Suprapubic skin (tissue), 4 donors: ENCODE results near the gene LARP1. TPM values are rescaled to one million over a fixed set of nuclear protein-coding genes. Genes with fewer than 3 reads are reported as not detected.

Experiments
- DNase-seq, 2 donors: peaks; one replicate each; pipeline ENCODE4 v3.0.0-alpha.2; 2019; ENCODE audit warnings: low spot score in 2 of 2
- H3K27ac ChIP-seq: fragments of 200-600 bp; sonication (generic); one replicate; pipeline ENCODE4 v1.5.1; 2019
- H3K27me3 ChIP-seq: fragments of 200-600 bp; sonication (generic); one replicate; pipeline ENCODE4 v1.5.1; 2019
- H3K36me3 ChIP-seq: fragments of 200-600 bp; sonication (generic); one replicate; pipeline ENCODE4 v1.5.1; 2019
- H3K4me1 ChIP-seq: fragments of 200-600 bp; sonication (generic); one replicate; pipeline ENCODE4 v1.5.1; 2019
- H3K4me3 ChIP-seq: fragments of 200-600 bp; sonication (generic); one replicate; pipeline ENCODE4 v1.5.1; 2019; ENCODE audit warnings: mild to moderate bottlenecking
- H3K9me3 ChIP-seq: fragments of 200-600 bp; sonication (generic); one replicate; pipeline ENCODE4 v1.5.1; 2019
- CTCF ChIP-seq, 2 donors: fragments of 200-600 bp in 1 of 2; fragments of 450-650 bp in 1 of 2; sonication (generic) in 1 of 2; IDR thresholded peaks; one replicate each; pipeline ENCODE4 v1.5.1; 2016 to 2019; ENCODE audit warnings: antibody characterized with exemption in 2 of 2, mild to moderate bottlenecking in 1 of 2, moderate library complexity in 1 of 2
- EP300 ChIP-seq: sonication (generic); formaldehyde crosslinking; IDR thresholded peaks from one replicate; pipeline ENCODE4 v1.6.1; 2017; ENCODE audit warnings: antibody characterized with exemption
- POLR2A ChIP-seq, 2 donors: fragments of 450-650 bp; IDR thresholded peaks; one replicate each; pipeline ENCODE4 v1.6.1; 2017; ENCODE audit warnings: antibody characterized with exemption in 2 of 2, mild to moderate bottlenecking in 2 of 2, moderate library complexity in 2 of 2
- POLR2AphosphoS5 ChIP-seq, 3 donors: sonication (generic); formaldehyde crosslinking; IDR thresholded peaks; one replicate each; pipeline ENCODE4 v1.6.1; 2017; ENCODE audit warnings: antibody characterized with exemption in 3 of 3
- WGBS: methylation state at CpG from one replicate; pipeline ENCODE4 v1.1.5; 2018; 5-methylcytosine and 5-hydroxymethylcytosine counted together
- total RNA-seq, 4 donors: library from RNA; depleted of rRNA; stranded (reverse); fragments of >200 nt; gene quantifications; one replicate each; pipeline ENCODE4 v1.1.0, GENCODE V29; 2016

Gene LARP1
- total RNA-seq, 4 donors from 2014 or later: 98.5 to 127 (median 110) TPM

GRCh38 chr5:154786414-154786813 lies 31.2 kb downstream of the LARP1 start:
- TF ChIP-seq POLR2AphosphoS5 (IDR thresholded peaks at IDR 0.05) (no peak), EP300 (no peak), CTCF (IDR thresholded peaks at IDR 0.05) (no peak), POLR2A (IDR thresholded peaks at IDR 0.05) (no peak)
- DNase-seq: no peak
- H3K4me3 ChIP-seq: no peak overlapping the region
- 56% methylated on average over 2 of the region's 2 CpGs for WGBS
- peaks cover 9% of the 10 kb centered on the region for H3K36me3 ChIP-seq
- peaks cover 54% of the 10 kb centered on the region for H3K4me1 ChIP-seq
- H3K9me3 ChIP-seq: no peaks in the 10 kb centered on the region
- no peaks in the 10 kb centered on the region for H3K27me3 ChIP-seq
- no peak overlapping the region for H3K27ac ChIP-seq

- Histone ChIP-seq H3K4me3 (no peak overlapping the region), H3K27ac (peak overlapping the region; percentile 14), H3K4me1 (peaks cover 42% of the 10 kb centered on the region), H3K36me3 (peaks cover 27% of the 10 kb centered on the region), H3K9me3 (no peaks in the 10 kb centered on the region), H3K27me3 (no peaks in the 10 kb centered on the region)
- no peak for DNase-seq
- TF ChIP-seq CTCF (IDR thresholded peaks at IDR 0.05) (no peak), POLR2AphosphoS5 (IDR thresholded peaks at IDR 0.05) (no peak), POLR2A (IDR thresholded peaks at IDR 0.05) (no peak), EP300 (no peak)
- 69% methylated on average over 5 of the region's 5 CpGs for WGBS
Measured at GRCh38 chr5:154788212-154788611, 33.0 kb downstream of the LARP1 start.

- WGBS: 83% methylated on average over 3 of the region's 3 CpGs
- Histone ChIP-seq H3K27me3 (no peaks in the 10 kb centered on the region), H3K36me3 (peaks cover 54% of the 10 kb centered on the region), H3K4me1 (peaks cover 19% of the 10 kb centered on the region), H3K27ac (no peak overlapping the region), H3K4me3 (no peak overlapping the region), H3K9me3 (no peaks in the 10 kb centered on the region)
- DNase-seq: no peak
- no peak for TF ChIP-seq CTCF (IDR thresholded peaks at IDR 0.05)
- TF ChIP-seq POLR2AphosphoS5 (IDR thresholded peaks at IDR 0.05): no peak
- TF ChIP-seq POLR2A (IDR thresholded peaks at IDR 0.05): no peak
- TF ChIP-seq EP300: no peak
Measured at GRCh38 chr5:154791535-154791934, 36.4 kb downstream of the LARP1 start.

GRCh38 chr5:154793599-154794524 lies 38.7 kb downstream of the LARP1 start:
- no peaks in the 10 kb centered on the region for H3K9me3 ChIP-seq
- TF ChIP-seq POLR2AphosphoS5 (IDR thresholded peaks at IDR 0.05) (no peak), CTCF (IDR thresholded peaks at IDR 0.05) (no peak), POLR2A (IDR thresholded peaks at IDR 0.05) (no peak), EP300 (no peak)
- 91% methylated on average over 27 of the region's 32 CpGs for WGBS
- no peak overlapping the region for H3K27ac ChIP-seq
- H3K36me3 ChIP-seq: peaks cover 68% of the 10 kb centered on the region
- no peaks in the 10 kb centered on the region for H3K4me1 ChIP-seq
- H3K4me3 ChIP-seq: no peak overlapping the region
- no peaks in the 10 kb centered on the region for H3K27me3 ChIP-seq
- DNase-seq: no peak

GRCh38 chr5:154794525-154795234 lies 39.5 kb downstream of the LARP1 start:
- no peaks in the 10 kb centered on the region for H3K27me3 ChIP-seq

More at GRCh38 chr5:154794525-154795234, 39.5 kb downstream of the LARP1 start:
- 79% methylated on average over 7 of the region's 7 CpGs for WGBS
- H3K36me3 ChIP-seq: peaks cover 77% of the 10 kb centered on the region
- no peaks in the 10 kb centered on the region for H3K4me1 ChIP-seq
- no peak for DNase-seq
- TF ChIP-seq POLR2A (IDR thresholded peaks at IDR 0.05) (no peak), CTCF (IDR thresholded peaks at IDR 0.05) (no peak), EP300 (no peak), POLR2AphosphoS5 (IDR thresholded peaks at IDR 0.05) (no peak)
- no peak overlapping the region for H3K4me3 ChIP-seq
- no peaks in the 10 kb centered on the region for H3K9me3 ChIP-seq
- peak overlapping the region; percentile 10 for H3K27ac ChIP-seq
